ENCODE data around the gene LCE3E. TPM values are rescaled to one million over a fixed set of nuclear protein-coding genes. Genes with fewer than 3 reads are reported as not detected.

Gene LCE3E, protein sequence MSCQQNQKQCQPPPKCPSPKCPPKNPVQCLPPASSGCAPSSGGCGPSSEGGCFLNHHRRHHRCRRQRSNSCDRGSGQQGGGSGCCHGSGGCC
- 0.16 to 0.17 TPM in 2 of 5 replicates, not detected in the others for total RNA-seq (2022; extraction: Qiagen RNA extraction)

DNA sequence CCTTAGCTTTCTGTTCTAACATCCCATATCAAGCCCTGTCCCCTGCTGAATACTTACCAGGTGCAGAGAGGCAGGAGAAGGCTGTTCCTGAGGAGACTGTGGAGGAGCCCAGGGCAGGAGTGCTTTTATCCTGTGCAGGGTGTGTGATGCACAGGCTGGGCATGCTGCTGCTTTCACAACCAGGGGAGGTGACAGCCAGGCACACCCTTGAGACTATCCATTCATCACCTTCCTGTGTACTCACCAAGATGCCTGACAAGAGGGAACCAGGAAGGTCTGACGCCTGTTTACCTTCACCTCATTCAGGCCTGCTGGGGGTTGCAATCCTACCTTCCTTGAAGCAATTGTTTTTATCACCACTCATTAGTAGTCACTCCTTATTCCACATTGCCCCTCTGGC lies at the start of gene LCE3E:
Gene LCE3E (minus strand): TSS at position 100 of the 400 bp plus-strand sequence. CDS start 572 bp downstream, outside the sequence.

DNA sequence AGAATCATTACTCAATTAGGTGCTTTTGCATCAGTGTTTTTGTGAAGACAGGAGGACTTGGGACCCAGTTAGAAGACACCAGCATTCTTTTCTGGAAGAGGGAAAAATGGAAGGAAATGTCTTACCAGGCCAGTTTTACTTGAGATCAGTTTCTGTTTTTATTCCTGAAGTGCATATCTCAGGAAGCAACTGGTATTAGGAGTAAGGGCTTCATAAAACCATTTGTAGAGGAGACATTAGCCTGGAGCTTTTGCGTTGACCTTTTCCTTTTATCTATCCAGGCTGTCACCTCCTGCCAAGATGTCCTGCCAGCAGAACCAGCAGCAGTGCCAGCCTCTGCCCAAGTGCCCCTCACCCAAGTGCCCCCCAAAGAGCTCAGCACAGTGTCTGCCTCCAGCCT lies 46.9 kb upstream of the LCE3E start, which contains the start of gene LCE3B:
Gene LCE3B (plus strand): TSS at position 301 of the 400 bp plus-strand sequence. CDS start 0 bp downstream, at position 301.

DNA sequence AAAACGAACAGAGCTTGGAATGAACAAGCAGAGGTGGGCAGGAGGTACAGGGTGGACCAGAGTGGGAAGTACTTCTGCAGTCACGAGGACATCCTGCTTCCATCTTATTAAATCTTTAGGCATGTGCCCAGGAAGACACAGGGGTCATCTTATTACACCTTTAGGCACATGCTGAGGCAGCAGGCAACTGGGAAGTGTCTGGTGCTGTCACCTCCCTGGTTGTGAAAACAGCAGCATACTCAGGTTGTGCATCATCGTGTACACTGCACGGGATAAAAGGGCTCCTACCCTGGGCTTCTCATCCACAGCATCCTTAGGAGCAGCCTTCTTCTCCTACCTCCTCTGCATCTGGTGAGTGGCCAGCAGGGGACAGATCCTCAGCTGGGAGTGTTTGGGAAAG lies 33.4 kb upstream of the LCE3E start, which contains the start of gene LCE3C:
Gene LCE3C (plus strand): TSS at position 301 of the 400 bp plus-strand sequence. CDS start 498 bp downstream, outside the sequence.

DNA sequence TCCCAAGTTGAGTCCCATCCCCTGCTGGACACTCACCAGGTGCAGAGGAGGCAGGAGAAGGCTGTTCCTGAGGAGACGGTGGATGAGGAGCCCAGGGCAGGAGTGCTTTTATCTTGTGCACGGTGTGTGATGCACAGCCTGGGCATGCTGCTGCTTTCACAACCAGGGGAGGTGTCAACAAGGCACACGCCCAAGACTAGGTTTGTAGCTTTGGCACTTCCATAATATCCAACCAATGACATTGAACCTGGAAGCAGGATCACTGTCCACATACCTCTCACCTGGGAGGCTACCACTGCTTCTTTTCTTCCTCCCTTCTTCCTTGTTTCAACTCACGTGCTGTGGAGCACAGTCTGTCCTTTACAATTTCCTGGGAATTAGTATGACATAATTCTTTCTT lies 13.9 kb upstream of the LCE3E start, which contains the start of gene LCE3D:
Gene LCE3D (minus strand): TSS at position 84 of the 400 bp plus-strand sequence. CDS start 580 bp downstream, outside the sequence.

Other genes starting within 250 kb of the LCE3E start
- 0.01 TPM in 2 of 5 replicates, not detected in the others for gene FLG, start 241.5 kb downstream of the LCE3E start, total RNA-seq (2022; extraction: Qiagen RNA extraction)
- gene FLG2, start 206.8 kb downstream of the LCE3E start, total RNA-seq (2022; extraction: Qiagen RNA extraction): not detected in 5 replicates
- gene CRNN, start 152.5 kb downstream of the LCE3E start, total RNA-seq (2022; extraction: Qiagen RNA extraction): not detected in 5 replicates
- gene LCE5A, start 56.0 kb downstream of the LCE3E start, total RNA-seq (2022; extraction: Qiagen RNA extraction): not detected in 5 replicates
- 0.17 to 0.49 TPM (median 0.36 TPM) in 5 replicates for gene CRCT1, start 52.3 kb downstream of the LCE3E start, total RNA-seq (2022; extraction: Qiagen RNA extraction)
- 0.44 to 1.3 TPM (median 0.64 TPM) in 5 replicates for gene LCE3D, start 13.7 kb upstream of the LCE3E start, total RNA-seq (2022; extraction: Qiagen RNA extraction)
- not detected in 5 replicates for gene LCE3C, start 33.5 kb upstream of the LCE3E start, total RNA-seq (2022; extraction: Qiagen RNA extraction)
- gene LCE3B, start 47.0 kb upstream of the LCE3E start, total RNA-seq (2022; extraction: Qiagen RNA extraction): not detected in 5 replicates
- not detected in 5 replicates for gene LCE3A, start 56.3 kb upstream of the LCE3E start, total RNA-seq (2022; extraction: Qiagen RNA extraction)
- not detected in 5 replicates for gene LCE2D, start 96.6 kb upstream of the LCE3E start, total RNA-seq (2022; extraction: Qiagen RNA extraction)
- gene LCE2C, start 108.5 kb upstream of the LCE3E start, total RNA-seq (2022; extraction: Qiagen RNA extraction): not detected in 5 replicates
- not detected in 5 replicates for gene LCE2B, start 119.3 kb upstream of the LCE3E start, total RNA-seq (2022; extraction: Qiagen RNA extraction)
- not detected in 5 replicates for gene LCE2A, start 131.6 kb upstream of the LCE3E start, total RNA-seq (2022; extraction: Qiagen RNA extraction)
- not detected in 5 replicates for gene LCE4A, start 141.4 kb upstream of the LCE3E start, total RNA-seq (2022; extraction: Qiagen RNA extraction)
- gene KPRP, start 191.2 kb upstream of the LCE3E start, total RNA-seq (2022; extraction: Qiagen RNA extraction): not detected in 5 replicates
- not detected in 5 replicates for gene LCE1F, start 208.4 kb upstream of the LCE3E start, total RNA-seq (2022; extraction: Qiagen RNA extraction)
- 0.31 TPM in 1 of 5 replicates, not detected in the others for gene LCE1E, start 219.5 kb upstream of the LCE3E start, total RNA-seq (2022; extraction: Qiagen RNA extraction)
- not detected in 5 replicates for gene LCE1D, start 229.9 kb upstream of the LCE3E start, total RNA-seq (2022; extraction: Qiagen RNA extraction)
- gene LCE1C, start 239.9 kb upstream of the LCE3E start, total RNA-seq (2022; extraction: Qiagen RNA extraction): not detected in 5 replicates
- gene LCE1B, start 245.2 kb upstream of the LCE3E start, total RNA-seq (2022; extraction: Qiagen RNA extraction): 0.07 TPM in 1 of 5 replicates, not detected in the others

All from A549 treated with CORT108297 at 1 μM for 4 hours (cell line).